ENCODE results near the gene UPK1A. TPM values are rescaled to one million over a fixed set of nuclear protein-coding genes. Genes with fewer than 3 reads are reported as not detected.

UPK1A gene
- total and polyA plus RNA-seq, 10 of the 15 experiments (the other 5 are each of a cell fraction or from before 2014, with no cell fraction given): 0.15 to 1.9 (median 0.26) TPM; not detected in 7

GRCh38 chr19:35710784-35711723 lies 44.7 kb downstream of the UPK1A start (continued):
- TF ChIP-seq E2F4 (IDR thresholded peaks at IDR 0.05; ENCODE audit: low read depth, low read length) (no peak), NFYB (IDR thresholded peaks at IDR 0.05; ENCODE audit: insufficient read depth, low read depth, low read length) (no peak), FOXK2 (IDR thresholded peaks at IDR 0.05) (no peak; the same call in 1 of the 2 replicates), CREB1 (IDR thresholded peaks at IDR 0.05; ENCODE audit: low read depth) (peak; percentile 46; the same call in 1 of the 2 replicates), SIX5 (IDR thresholded peaks at IDR 0.05; ENCODE audit: low read depth, low read length, severe bottlenecking) (no peak), TBL1XR1 (IDR thresholded peaks at IDR 0.05; ENCODE audit: low read depth, low read length) (peak; percentile 75; the same call in 1 of the 2 replicates), ATF3 (IDR thresholded peaks at IDR 0.05; ENCODE audit: borderline replicate concordance, extremely low read depth, low read depth, low read length) (no peak), ETV6 (conservative IDR thresholded peaks at IDR 0.05 in 1 of 2, IDR thresholded peaks at IDR 0.05 in 1 of 2; ENCODE audit: borderline replicate concordance in 1 of 2, low read depth in 1 of 2) (peak in 1 of 2 experiments; percentile 82; a peak in 2 of 4 replicates), BRCA1 (IDR thresholded peaks at IDR 0.05; ENCODE audit: low read depth, low read length) (no peak), KLF5 (IDR thresholded peaks at IDR 0.05; ENCODE audit: partially characterized antibody) (no peak), BMI1 (IDR thresholded peaks at IDR 0.05; ENCODE audit: borderline replicate concordance) (peak; percentile 59; the same call in 1 of the 2 replicates), ASH2L (IDR thresholded peaks at IDR 0.05; ENCODE audit: borderline replicate concordance, low read depth) (peak; percentile 84; the same call in 1 of the 2 replicates), IKZF1 (conservative IDR thresholded peaks at IDR 0.05) (peak; percentile 87), NBN (IDR thresholded peaks at IDR 0.05) (peak; percentile 69), CHD2 (IDR thresholded peaks at IDR 0.05; ENCODE audit: borderline replicate concordance, low read depth, low read length) (peak; percentile 83), SREBF1 (IDR thresholded peaks at IDR 0.05; ENCODE audit: low read length) (no peak), E2F8 (IDR thresholded peaks at IDR 0.05; ENCODE audit: low read depth, partially characterized antibody) (no peak), ESRRA (IDR thresholded peaks at IDR 0.05; ENCODE audit: low read length) (no peak), NFIC (IDR thresholded peaks at IDR 0.05; ENCODE audit: low read depth, low read length) (0 out of 2 replicates have a peak, but pooled peaks have one; percentile 52), LARP7 (IDR thresholded peaks at IDR 0.05) (no peak)
- TF ChIP-seq, protein P1, sequence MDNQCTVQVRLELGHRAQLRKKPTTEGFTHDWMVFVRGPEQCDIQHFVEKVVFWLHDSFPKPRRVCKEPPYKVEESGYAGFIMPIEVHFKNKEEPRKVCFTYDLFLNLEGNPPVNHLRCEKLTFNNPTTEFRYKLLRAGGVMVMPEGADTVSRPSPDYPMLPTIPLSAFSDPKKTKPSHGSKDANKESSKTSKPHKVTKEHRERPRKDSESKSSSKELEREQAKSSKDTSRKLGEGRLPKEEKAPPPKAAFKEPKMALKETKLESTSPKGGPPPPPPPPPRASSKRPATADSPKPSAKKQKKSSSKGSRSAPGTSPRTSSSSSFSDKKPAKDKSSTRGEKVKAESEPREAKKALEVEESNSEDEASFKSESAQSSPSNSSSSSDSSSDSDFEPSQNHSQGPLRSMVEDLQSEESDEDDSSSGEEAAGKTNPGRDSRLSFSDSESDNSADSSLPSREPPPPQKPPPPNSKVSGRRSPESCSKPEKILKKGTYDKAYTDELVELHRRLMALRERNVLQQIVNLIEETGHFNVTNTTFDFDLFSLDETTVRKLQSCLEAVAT (IDR thresholded peaks at IDR 0.05): no peak; the same call in 1 of the 2 replicates
- TF ChIP-seq, protein P2, sequence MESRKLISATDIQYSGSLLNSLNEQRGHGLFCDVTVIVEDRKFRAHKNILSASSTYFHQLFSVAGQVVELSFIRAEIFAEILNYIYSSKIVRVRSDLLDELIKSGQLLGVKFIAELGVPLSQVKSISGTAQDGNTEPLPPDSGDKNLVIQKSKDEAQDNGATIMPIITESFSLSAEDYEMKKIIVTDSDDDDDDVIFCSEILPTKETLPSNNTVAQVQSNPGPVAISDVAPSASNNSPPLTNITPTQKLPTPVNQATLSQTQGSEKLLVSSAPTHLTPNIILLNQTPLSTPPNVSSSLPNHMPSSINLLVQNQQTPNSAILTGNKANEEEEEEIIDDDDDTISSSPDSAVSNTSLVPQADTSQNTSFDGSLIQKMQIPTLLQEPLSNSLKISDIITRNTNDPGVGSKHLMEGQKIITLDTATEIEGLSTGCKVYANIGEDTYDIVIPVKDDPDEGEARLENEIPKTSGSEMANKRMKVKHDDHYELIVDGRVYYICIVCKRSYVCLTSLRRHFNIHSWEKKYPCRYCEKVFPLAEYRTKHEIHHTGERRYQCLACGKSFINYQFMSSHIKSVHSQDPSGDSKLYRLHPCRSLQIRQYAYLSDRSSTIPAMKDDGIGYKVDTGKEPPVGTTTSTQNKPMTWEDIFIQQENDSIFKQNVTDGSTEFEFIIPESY (IDR thresholded peaks at IDR 0.05): no peak
